NCI-H1092 treated with DMSO at 0.1 percent for 48 hours (cell line): Measurements from ENCODE around the gene PRKCE.

Experiments used
- DNase-seq: peaks from one replicate; lab custom pipeline; 2025; lab: John Stamatoyannopoulos, UW

The PRKCE gene

GRCh38 chr2:45631955-45632354, 19.5 kb upstream of the PRKCE start:
- DNase-seq = no peak

GRCh38 chr2:45634223-45634622, 17.3 kb upstream of the PRKCE start:
- no peak for DNase-seq

- DNase-seq = peak; percentile 41
These were observed 15.5 kb upstream of the PRKCE start for GRCh38 chr2:45636008-45636407.

GRCh38 chr2:45637440-45637839, 14.0 kb upstream of the PRKCE start:
- no peak for DNase-seq

GRCh38 chr2:45640576-45640975, 10.9 kb upstream of the PRKCE start:
- no peak for DNase-seq

- no peak for DNase-seq
These were observed 8.4 kb upstream of the PRKCE start for GRCh38 chr2:45643095-45643494.

- peak; percentile 48 for DNase-seq
These were observed 7.6 kb upstream of the PRKCE start for GRCh38 chr2:45643543-45644542.

GRCh38 chr2:45646289-45646688, 5.2 kb upstream of the PRKCE start:
- DNase-seq = no peak

- no peak for DNase-seq
These were observed 4.1 kb upstream of the PRKCE start for GRCh38 chr2:45647356-45647755.

- DNase-seq = no peak
These were observed 3.4 kb upstream of the PRKCE start for GRCh38 chr2:45647986-45648520.

GRCh38 chr2:45648636-45649035, 2.8 kb upstream of the PRKCE start:
- DNase-seq = no peak

- no peak for DNase-seq
These were observed 2.0 kb upstream of the PRKCE start for GRCh38 chr2:45649462-45649857.

GRCh38 chr2:45649858-45650811, 1.3 kb upstream of the PRKCE start:
- no peak for DNase-seq

GRCh38 chr2:45650851-45651414, 542 bp upstream of the PRKCE start:
- peak; percentile 35 for DNase-seq

- no peak for DNase-seq
These were observed 886 bp downstream of the PRKCE start for GRCh38 chr2:45652090-45653031.

GRCh38 chr2:45653122-45653913, 1.8 kb downstream of the PRKCE start:
- no peak for DNase-seq

- no peak for DNase-seq
These were observed 2.8 kb downstream of the PRKCE start for GRCh38 chr2:45654250-45654649.

- DNase-seq = no peak
These were observed 10.4 kb downstream of the PRKCE start for GRCh38 chr2:45661828-45662227.

GRCh38 chr2:45664635-45665261, 13.3 kb downstream of the PRKCE start:
- DNase-seq = no peak

- no peak for DNase-seq
These were observed 17.0 kb downstream of the PRKCE start for GRCh38 chr2:45668509-45668908.
